Panc1 (cell line): ENCODE measurements around the gene PKD1.

Source experiments
- CTCF ChIP-seq: fragments of 450-650 bp; IDR thresholded peaks from 2 replicates; pipeline ENCODE4 v1.5.1; 2017; ENCODE audit warnings: mild to moderate bottlenecking
- SIN3A ChIP-seq: IDR thresholded peaks from 2 replicates; pipeline ENCODE4 v1.6.1; 2012; ENCODE audit warnings: low read depth, mild to moderate bottlenecking, low read length, moderate library complexity, borderline replicate concordance; ENCODE audit not compliant: insufficient read depth

GRCh38 chr16:2070576-2071453, 64.9 kb downstream of the PKD1 start:
- TF ChIP-seq CTCF (no peak), SIN3A (no peak)
